ENCODE data around the gene SH3BP5L.

DNA sequence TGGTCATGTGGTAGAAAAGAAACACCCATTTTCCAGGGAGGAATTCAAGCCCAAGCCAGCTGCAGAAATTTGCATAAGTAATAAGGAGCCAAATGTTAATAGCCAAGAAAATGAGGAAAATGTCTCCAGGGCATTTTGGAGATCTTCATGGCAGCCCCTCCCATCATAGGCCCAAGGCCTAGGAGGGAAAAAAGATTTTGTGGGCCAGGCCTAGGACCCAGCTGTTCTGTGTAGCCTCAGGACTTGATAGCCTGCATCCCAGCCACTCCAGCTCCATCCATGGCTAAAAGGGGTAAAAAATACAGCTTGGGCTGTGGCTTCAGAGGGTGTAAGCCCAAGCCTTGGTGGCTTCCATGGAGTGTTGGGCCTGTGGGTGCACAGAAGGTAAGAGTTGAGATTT is 48.7 kb downstream of the SH3BP5L start:
- TF ChIP-seq POLR2A (IDR thresholded peaks at IDR 0.05; ENCODE audit: low read depth, low read length) (no peak), CTCF (conservative IDR thresholded peaks at IDR 0.05; ENCODE audit: low read depth, low read length) (no peak), ELK1 (IDR thresholded peaks at IDR 0.05; ENCODE audit: borderline replicate concordance, low read depth, low read length) (no peak)

Data from IMR-90 (cell line).